Uterus (tissue), 2 donors: Measurements from ENCODE around the gene RNASE11.

ENCODE experiments used
- POLR2A ChIP-seq, 2 donors: fragments of 450-650 bp; IDR thresholded peaks; one replicate each; pipeline ENCODE4 v1.6.1; 2016; ENCODE audit warnings: antibody characterized with exemption in 2 of 2, mild to moderate bottlenecking in 1 of 2, moderate library complexity in 1 of 2
- TF ChIP-seq, protein P1 (sequence below), 4 experiments: fragments of 200-600 bp in 2 of 4; fragments of 450-650 bp in 2 of 4; sonication (generic) in 2 of 4; IDR thresholded peaks; one replicate each; pipeline ENCODE4 v1.5.1; 2016 to 2019; ENCODE audit warnings: antibody characterized with exemption in 4 of 4, mild to moderate bottlenecking in 2 of 4, moderate library complexity in 1 of 4

DNA sequence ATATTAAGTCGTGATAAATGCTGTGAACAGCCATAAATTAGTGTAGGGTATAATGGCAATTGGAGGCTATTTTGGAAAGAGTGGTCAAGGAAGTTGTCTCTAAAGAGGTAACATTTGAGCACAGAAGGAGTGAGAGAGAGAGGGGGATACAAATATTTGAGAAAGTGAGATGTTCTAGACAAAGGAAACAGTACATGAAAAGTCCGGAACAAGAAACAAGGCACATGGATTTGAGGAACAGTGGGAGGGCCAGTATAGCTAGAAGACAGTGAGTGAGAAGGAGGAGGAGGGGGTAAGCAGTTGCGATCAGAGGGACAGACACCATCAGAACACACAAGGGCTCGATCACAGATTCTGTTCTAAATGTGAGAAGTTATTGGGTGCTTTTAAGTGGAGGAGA lies 23.5 kb upstream of the RNASE11 start:
- TF ChIP-seq POLR2A (IDR thresholded peaks at IDR 0.05) = no peak
- TF ChIP-seq, protein P1, sequence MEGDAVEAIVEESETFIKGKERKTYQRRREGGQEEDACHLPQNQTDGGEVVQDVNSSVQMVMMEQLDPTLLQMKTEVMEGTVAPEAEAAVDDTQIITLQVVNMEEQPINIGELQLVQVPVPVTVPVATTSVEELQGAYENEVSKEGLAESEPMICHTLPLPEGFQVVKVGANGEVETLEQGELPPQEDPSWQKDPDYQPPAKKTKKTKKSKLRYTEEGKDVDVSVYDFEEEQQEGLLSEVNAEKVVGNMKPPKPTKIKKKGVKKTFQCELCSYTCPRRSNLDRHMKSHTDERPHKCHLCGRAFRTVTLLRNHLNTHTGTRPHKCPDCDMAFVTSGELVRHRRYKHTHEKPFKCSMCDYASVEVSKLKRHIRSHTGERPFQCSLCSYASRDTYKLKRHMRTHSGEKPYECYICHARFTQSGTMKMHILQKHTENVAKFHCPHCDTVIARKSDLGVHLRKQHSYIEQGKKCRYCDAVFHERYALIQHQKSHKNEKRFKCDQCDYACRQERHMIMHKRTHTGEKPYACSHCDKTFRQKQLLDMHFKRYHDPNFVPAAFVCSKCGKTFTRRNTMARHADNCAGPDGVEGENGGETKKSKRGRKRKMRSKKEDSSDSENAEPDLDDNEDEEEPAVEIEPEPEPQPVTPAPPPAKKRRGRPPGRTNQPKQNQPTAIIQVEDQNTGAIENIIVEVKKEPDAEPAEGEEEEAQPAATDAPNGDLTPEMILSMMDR (IDR thresholded peaks at IDR 0.05) = no peak
